ENCODE results near the gene CELF6. TPM values are rescaled to one million over a fixed set of nuclear protein-coding genes. Genes with fewer than 3 reads are reported as not detected.

Gene CELF6
- total and polyA plus RNA-seq, 12 donors, result 0.21 to 5.1 (median 0.76) TPM

GRCh38 chr15:72353266-72353665, 33.3 kb upstream of the CELF6 start:
- Histone ChIP-seq H3K27me3 (no peaks in the 10 kb centered on the region), H3K4me3 (no peak overlapping the region), H3K27ac (no peak overlapping the region), H3K36me3 (peaks cover 0 to 91% (median 57%) of the 10 kb centered on the region in 9 donors), H3K9me3 (no peaks in the 10 kb centered on the region), H3K4me1 (peaks cover 0 to 22% (median 10%) of the 10 kb centered on the region in 9 donors)
- intact Hi-C loops (cut with DNase I), result no loop called here
- DNase-seq, result no peak
- no peak for TF ChIP-seq CTCF (IDR thresholded peaks at IDR 0.05)
- ATAC-seq, result no peak
- 99 to 100% methylated on average over 2 of the region's 2 CpGs for WGBS, 2 donors

GRCh38 chr15:72345806-72346205, 25.8 kb upstream of the CELF6 start:
- H3K9me3 ChIP-seq, result no peaks in the 10 kb centered on the region
- H3K4me1 ChIP-seq, result no peaks in the 10 kb centered on the region
- no peak for TF ChIP-seq CTCF (IDR thresholded peaks at IDR 0.05)
- WGBS, 2 donors, result 89 to 93% methylated on average over 3 of the region's 3 CpGs
- no peak overlapping the region for H3K4me3 ChIP-seq
- H3K27me3 ChIP-seq, result no peaks in the 10 kb centered on the region
- ATAC-seq (no peak), DNase-seq (no peak)
- peaks cover 0 to 98% (median 51%) of the 10 kb centered on the region in 9 donors for H3K36me3 ChIP-seq
- H3K27ac ChIP-seq, result no peak overlapping the region
- intact Hi-C loops (cut with DNase I), result loop anchor here in 2 of 10 donors (10.0 kb wide), 2 partner anchors 259 to 329 kb away; no protein-coding TSS in a partner anchor

- H3K4me1 ChIP-seq, result peaks cover 0 to 2% (median 0%) of the 10 kb centered on the region in 9 donors
- TF ChIP-seq CTCF (IDR thresholded peaks at IDR 0.05), result no peak
- WGBS, 2 donors, result 86 to 87% methylated on average over 7 of the region's 7 CpGs
- no peak overlapping the region for H3K27ac ChIP-seq
- H3K4me3 ChIP-seq, result no peak overlapping the region
- intact Hi-C loops (cut with DNase I), result loop anchor here in 2 of 10 donors (10.0 kb wide), 2 partner anchors 260 to 330 kb away; no protein-coding TSS in a partner anchor
- H3K27me3 ChIP-seq, result no peaks in the 10 kb centered on the region
- no peaks in the 10 kb centered on the region for H3K9me3 ChIP-seq
- ATAC-seq (no peak), DNase-seq (no peak)
- H3K36me3 ChIP-seq, result peaks cover 0 to 96% (median 51%) of the 10 kb centered on the region in 9 donors
Observed at GRCh38 chr15:72345280-72345679, 25.3 kb upstream of the CELF6 start.

- Histone ChIP-seq H3K36me3 (peaks cover 0 to 92% (median 51%) of the 10 kb centered on the region in 9 donors), H3K27me3 (no peaks in the 10 kb centered on the region), H3K4me1 (peaks cover 0 to 6% (median 0%) of the 10 kb centered on the region in 9 donors), H3K4me3 (no peak overlapping the region), H3K27ac (no peak overlapping the region), H3K9me3 (no peaks in the 10 kb centered on the region)
- intact Hi-C loops (cut with DNase I), result loop anchor here in 2 of 10 donors (10.0 kb wide), 2 partner anchors 260 to 330 kb away; no protein-coding TSS in a partner anchor
- no peak for TF ChIP-seq CTCF (IDR thresholded peaks at IDR 0.05)
- ATAC-seq, result no peak
- DNase-seq, result no peak
- WGBS, 2 donors, result 79 to 86% methylated on average over 1 of the region's 1 CpG
Observed at GRCh38 chr15:72344602-72345001, 24.6 kb upstream of the CELF6 start.

Measured in heart right ventricle (tissue), 16 donors.